NCI-H146 (cell line): ENCODE results near the gene ODAD3.
"Not testable (repeated sequence)": the region's sequence is repeated elsewhere in the genome, so short reads cannot be mapped to it uniquely, and the experiment has no call there.

Source experiments
- DNase-seq: peaks from one replicate; lab custom pipeline; 2025; lab: John Stamatoyannopoulos, UW

ODAD3 gene

GRCh38 chr19:11460207-11460606, 25.3 kb upstream of the ODAD3 start:
- no peak for DNase-seq

GRCh38 chr19:11458912-11459311, 24.0 kb upstream of the ODAD3 start:
- DNase-seq, result not testable (repeated sequence)

GRCh38 chr19:11458236-11458900, 23.4 kb upstream of the ODAD3 start:
- no peak for DNase-seq

- no peak for DNase-seq
Observed at GRCh38 chr19:11457831-11458230, 22.9 kb upstream of the ODAD3 start.

- no peak for DNase-seq
Observed at GRCh38 chr19:11457115-11457514, 22.2 kb upstream of the ODAD3 start.

GRCh38 chr19:11456659-11457058, 21.7 kb upstream of the ODAD3 start:
- no peak for DNase-seq

- DNase-seq, result not testable (repeated sequence)
Observed at GRCh38 chr19:11455233-11455554, 20.3 kb upstream of the ODAD3 start.

- DNase-seq, result no peak
Observed at GRCh38 chr19:11453468-11454341, 18.8 kb upstream of the ODAD3 start.

- no peak for DNase-seq
Observed at GRCh38 chr19:11452620-11453310, 17.8 kb upstream of the ODAD3 start.

- no peak for DNase-seq
Observed at GRCh38 chr19:11451871-11452619, 17.1 kb upstream of the ODAD3 start.

- DNase-seq, result no peak
Observed at GRCh38 chr19:11451327-11451870, 16.5 kb upstream of the ODAD3 start.

GRCh38 chr19:11450570-11451326, 15.8 kb upstream of the ODAD3 start:
- DNase-seq, result no peak

- DNase-seq, result no peak
Observed at GRCh38 chr19:11448923-11449554, 14.1 kb upstream of the ODAD3 start.

GRCh38 chr19:11448410-11448809, 13.5 kb upstream of the ODAD3 start:
- DNase-seq, result no peak

- no peak for DNase-seq
Observed at GRCh38 chr19:11447347-11448262, 12.7 kb upstream of the ODAD3 start.

- DNase-seq, result no peak
Observed at GRCh38 chr19:11446652-11447301, 11.9 kb upstream of the ODAD3 start.

- DNase-seq, result no peak
Observed at GRCh38 chr19:11446271-11446651, 11.3 kb upstream of the ODAD3 start.

GRCh38 chr19:11445141-11445540, 10.2 kb upstream of the ODAD3 start:
- DNase-seq, result no peak

GRCh38 chr19:11444059-11444458, 9.1 kb upstream of the ODAD3 start:
- DNase-seq, result no peak
